HCT116 (cell line): Measurements from ENCODE around the gene CENPU. TPM values are rescaled to one million over a fixed set of nuclear protein-coding genes. Genes with fewer than 3 reads are reported as not detected.

ENCODE experiments used
- ATAC-seq: fragments of 200-7000 bp; cut with Tn5 transposase; 2 replicates; pipeline ENCODE4 v1.9.1; 2020; ENCODE audit warnings: mild to moderate bottlenecking, moderate library complexity
- BruUV-seq: library from RNA; stranded (reverse); fragments of 400-500 nt; replicated peaks from 2 replicates; lab custom pipeline; 2021; lab: Mats Ljungman, UMichigan
- CTCF ChIA-PET: fragments of 300-600 bp; sonication (Branson Sonifier 250); formaldehyde crosslinking; loops from one replicate; lab custom pipeline; 2021; ENCODE audit warnings: antibody characterized with exemption; lab: Charles Lee
- POLR2A ChIA-PET: fragments of 300-600, 350-600 bp; sonication (Branson Sonifier 250); formaldehyde crosslinking; loops from one replicate; lab custom pipeline; 2021; ENCODE audit warnings: antibody characterized with exemption; lab: Charles Lee
- RAD21 ChIA-PET, 2 experiments: fragments of 300-600 bp; sonication (Branson Sonifier 250); formaldehyde crosslinking; loops; one replicate each; lab custom pipeline; 2023; ENCODE audit warnings: low total read pairs in 2 of 2; ENCODE audit not compliant: uncharacterized antibody in 2 of 2, unreplicated experiment in 2 of 2, low non-redundant PET in 1 of 2; lab: Charles Lee
- DNase-seq: peaks from one replicate; pipeline ENCODE4 v3.0.0-alpha.2; 2010; ENCODE audit warnings: low read depth, low spot score
- H2AFZ ChIP-seq: fragments of 200-600 bp; shearing (Covaris generic), sonication (generic); 2 replicates; pipeline ENCODE4 v1.6.1; 2017; ENCODE audit warnings: low read depth, mixed run types, mixed read lengths, antibody characterized with exemption, low read length; ENCODE audit not compliant: poor library complexity, severe bottlenecking
- H3K27ac ChIP-seq: 2 replicates; pipeline ENCODE4 v1.5.1; 2012; ENCODE audit warnings: low read depth, low read length
- H3K27me3 ChIP-seq: fragments of 200-600 bp; sonication (generic); 2 replicates; pipeline ENCODE4 v1.6.1; 2016; ENCODE audit warnings: mixed run types, low read length, mixed read lengths; ENCODE audit not compliant: insufficient read depth
- H3K36me3 ChIP-seq, 2 experiments: fragments of 200-500 bp in 1 of 2; fragments of 200-600 bp in 1 of 2; sonication (Bioruptor generic) in 1 of 2; sonication (generic) in 1 of 2; 2 replicates each; pipeline versions ENCODE4 v1.5.1 to v1.6.1; 2014 to 2016; ENCODE audit warnings: low read length in 2 of 2, inconsistent platforms in 1 of 2, mixed read lengths in 1 of 2, mixed run types in 1 of 2; ENCODE audit not compliant: insufficient read depth in 2 of 2, control insufficient read depth in 1 of 2
- H3K4me1 ChIP-seq, 2 experiments: fragments of 200-600 bp in 1 of 2; sonication (generic) in 1 of 2; 2 replicates each; pipeline versions ENCODE4 v1.5.1 to v1.6.1; 2012 to 2017; ENCODE audit warnings: low read length in 2 of 2, inconsistent platforms in 1 of 2, mild to moderate bottlenecking in 1 of 2, mixed read lengths in 1 of 2, mixed run types in 1 of 2, moderate library complexity in 1 of 2; ENCODE audit not compliant: insufficient read depth in 2 of 2, control insufficient read depth in 1 of 2
- H3K4me2 ChIP-seq: fragments of 200-600 bp; sonication (generic); 2 replicates; pipeline ENCODE4 v1.6.1; 2017; ENCODE audit warnings: mixed run types, low read length, mixed read lengths
- H3K4me3 ChIP-seq, 2 experiments: fragments of 200-600 bp in 1 of 2; sonication (generic) in 1 of 2; replicated peaks in 1 of 2; 2 replicates each; pipeline ENCODE4 v1.5.1; 2011 to 2016; ENCODE audit warnings: low read length in 2 of 2, control low read depth in 1 of 2, low read depth in 1 of 2, mild to moderate bottlenecking in 1 of 2, mixed read lengths in 1 of 2, mixed run types in 1 of 2
- H3K79me2 ChIP-seq: fragments of 200-600 bp; sonication (generic); 2 replicates; pipeline ENCODE4 v1.6.1; 2017; ENCODE audit warnings: mild to moderate bottlenecking, mixed run types, low read length, moderate library complexity, mixed read lengths; ENCODE audit not compliant: insufficient read depth
- H3K9ac ChIP-seq: fragments of 200-600 bp; sonication (generic); 2 replicates; pipeline ENCODE4 v1.6.1; 2016; ENCODE audit warnings: low read length, mixed read lengths
- H3K9me2 ChIP-seq: fragments of 200-600 bp; sonication (generic), shearing (Covaris generic); 2 replicates; pipeline ENCODE4 v1.6.1; 2017; ENCODE audit warnings: mixed run types, mild to moderate bottlenecking, moderate library complexity; ENCODE audit not compliant: insufficient read depth
- H3K9me3 ChIP-seq, 2 experiments: fragments of 200-500 bp in 1 of 2; fragments of 200-600 bp in 1 of 2; sonication (Bioruptor generic) in 1 of 2; sonication (generic) in 1 of 2; 2 replicates each; pipeline ENCODE4 v1.6.1; 2014 to 2017; ENCODE audit warnings: low read length in 2 of 2, mixed read lengths in 2 of 2, inconsistent platforms in 1 of 2, low read depth in 1 of 2, mild to moderate bottlenecking in 1 of 2, mixed run types in 1 of 2, moderate library complexity in 1 of 2; ENCODE audit not compliant: control insufficient read depth in 1 of 2, insufficient read depth in 1 of 2
- H4K20me1 ChIP-seq: fragments of 200-600 bp; sonication (generic), shearing (Covaris generic); 2 replicates; pipeline ENCODE4 v1.6.1; 2017; ENCODE audit warnings: mixed run types, mild to moderate bottlenecking, moderate library complexity; ENCODE audit not compliant: insufficient read depth
- ATF3 ChIP-seq: IDR thresholded peaks from 2 replicates; pipeline ENCODE4 v1.6.1; 2012
- CEBPB ChIP-seq: IDR thresholded peaks from 2 replicates; pipeline ENCODE4 v1.6.1; 2012; ENCODE audit warnings: low read depth
- EGR1 ChIP-seq: IDR thresholded peaks from 2 replicates; pipeline ENCODE4 v1.6.1; 2012; ENCODE audit warnings: low read depth
- FOSL1 ChIP-seq: IDR thresholded peaks from 2 replicates; pipeline ENCODE4 v1.6.1; 2012; ENCODE audit warnings: low read depth
- JUND ChIP-seq: IDR thresholded peaks from 2 replicates; pipeline ENCODE4 v1.6.1; 2012
- POLR2A ChIP-seq: IDR thresholded peaks from 2 replicates; pipeline ENCODE4 v1.7.0; 2011; ENCODE audit warnings: borderline replicate concordance; ENCODE audit not compliant: insufficient read depth, insufficient read length; ENCODE audit errors: extremely low read depth
- RAD21 ChIP-seq: IDR thresholded peaks from 2 replicates; pipeline ENCODE4 v1.6.1; 2012; ENCODE audit warnings: low read depth, mild to moderate bottlenecking
- SIN3A ChIP-seq: IDR thresholded peaks from 2 replicates; pipeline ENCODE4 v1.6.1; 2012; ENCODE audit warnings: low read depth
- SP1 ChIP-seq: IDR thresholded peaks from 2 replicates; pipeline ENCODE4 v1.6.1; 2012; ENCODE audit warnings: low read depth
- YY1 ChIP-seq: IDR thresholded peaks from 2 replicates; pipeline ENCODE4 v1.6.1; 2011; ENCODE audit warnings: low read length, low read depth, moderate library complexity, mild to moderate bottlenecking; ENCODE audit not compliant: insufficient replicate concordance; ENCODE audit errors: extremely low read depth
- ZFX ChIP-seq: fragments of 450-650 bp; IDR thresholded peaks from 2 replicates; pipeline ENCODE4 v1.6.1; 2017
- ZNF274 ChIP-seq: fragments of 200-500 bp; sonication (Bioruptor generic); IDR thresholded peaks from 2 replicates; pipeline ENCODE4 v1.6.1; 2014; ENCODE audit warnings: mild to moderate bottlenecking, low read depth, low read length, inconsistent platforms
- intact Hi-C: fragments of 100-400 bp; cut with micrococcal nuclease; formaldehyde crosslinking; loops from 2 replicates; pipeline ENCODE4 v1.10.0; 2022
- total RNA-seq: library from RNA; stranded (reverse); gene quantifications from one replicate; pipeline ENCODE4 v1.2.1, GENCODE V29; 2021; ENCODE audit not compliant: unreplicated experiment
- TF ChIP-seq, protein P1 (sequence below): IDR thresholded peaks from 2 replicates; pipeline ENCODE4 v1.6.1; 2012; ENCODE audit warnings: low read depth
- TF ChIP-seq, protein P2 (sequence below): IDR thresholded peaks from 2 replicates; pipeline ENCODE4 v1.6.1; 2011; ENCODE audit warnings: mild to moderate bottlenecking, low read length, moderate library complexity; ENCODE audit not compliant: insufficient replicate concordance; ENCODE audit errors: extremely low read depth

CENPU gene
- total RNA-seq, 1 experiment from 2014 or later: 28.2 TPM

- TF ChIP-seq, protein P1, sequence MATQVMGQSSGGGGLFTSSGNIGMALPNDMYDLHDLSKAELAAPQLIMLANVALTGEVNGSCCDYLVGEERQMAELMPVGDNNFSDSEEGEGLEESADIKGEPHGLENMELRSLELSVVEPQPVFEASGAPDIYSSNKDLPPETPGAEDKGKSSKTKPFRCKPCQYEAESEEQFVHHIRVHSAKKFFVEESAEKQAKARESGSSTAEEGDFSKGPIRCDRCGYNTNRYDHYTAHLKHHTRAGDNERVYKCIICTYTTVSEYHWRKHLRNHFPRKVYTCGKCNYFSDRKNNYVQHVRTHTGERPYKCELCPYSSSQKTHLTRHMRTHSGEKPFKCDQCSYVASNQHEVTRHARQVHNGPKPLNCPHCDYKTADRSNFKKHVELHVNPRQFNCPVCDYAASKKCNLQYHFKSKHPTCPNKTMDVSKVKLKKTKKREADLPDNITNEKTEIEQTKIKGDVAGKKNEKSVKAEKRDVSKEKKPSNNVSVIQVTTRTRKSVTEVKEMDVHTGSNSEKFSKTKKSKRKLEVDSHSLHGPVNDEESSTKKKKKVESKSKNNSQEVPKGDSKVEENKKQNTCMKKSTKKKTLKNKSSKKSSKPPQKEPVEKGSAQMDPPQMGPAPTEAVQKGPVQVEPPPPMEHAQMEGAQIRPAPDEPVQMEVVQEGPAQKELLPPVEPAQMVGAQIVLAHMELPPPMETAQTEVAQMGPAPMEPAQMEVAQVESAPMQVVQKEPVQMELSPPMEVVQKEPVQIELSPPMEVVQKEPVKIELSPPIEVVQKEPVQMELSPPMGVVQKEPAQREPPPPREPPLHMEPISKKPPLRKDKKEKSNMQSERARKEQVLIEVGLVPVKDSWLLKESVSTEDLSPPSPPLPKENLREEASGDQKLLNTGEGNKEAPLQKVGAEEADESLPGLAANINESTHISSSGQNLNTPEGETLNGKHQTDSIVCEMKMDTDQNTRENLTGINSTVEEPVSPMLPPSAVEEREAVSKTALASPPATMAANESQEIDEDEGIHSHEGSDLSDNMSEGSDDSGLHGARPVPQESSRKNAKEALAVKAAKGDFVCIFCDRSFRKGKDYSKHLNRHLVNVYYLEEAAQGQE: no peak
- TF ChIP-seq SP1: no peak
- no peak for TF ChIP-seq FOSL1
- no peak for TF ChIP-seq CEBPB
- TF ChIP-seq ZNF274: no peak
- TF ChIP-seq EGR1: no peak
- TF ChIP-seq ZFX: no peak
- no peak for TF ChIP-seq YY1
- no peak for TF ChIP-seq POLR2A
Observed at GRCh38 chr4:184645904-184646610, 87.8 kb downstream of the CENPU start (continued).

DNA sequence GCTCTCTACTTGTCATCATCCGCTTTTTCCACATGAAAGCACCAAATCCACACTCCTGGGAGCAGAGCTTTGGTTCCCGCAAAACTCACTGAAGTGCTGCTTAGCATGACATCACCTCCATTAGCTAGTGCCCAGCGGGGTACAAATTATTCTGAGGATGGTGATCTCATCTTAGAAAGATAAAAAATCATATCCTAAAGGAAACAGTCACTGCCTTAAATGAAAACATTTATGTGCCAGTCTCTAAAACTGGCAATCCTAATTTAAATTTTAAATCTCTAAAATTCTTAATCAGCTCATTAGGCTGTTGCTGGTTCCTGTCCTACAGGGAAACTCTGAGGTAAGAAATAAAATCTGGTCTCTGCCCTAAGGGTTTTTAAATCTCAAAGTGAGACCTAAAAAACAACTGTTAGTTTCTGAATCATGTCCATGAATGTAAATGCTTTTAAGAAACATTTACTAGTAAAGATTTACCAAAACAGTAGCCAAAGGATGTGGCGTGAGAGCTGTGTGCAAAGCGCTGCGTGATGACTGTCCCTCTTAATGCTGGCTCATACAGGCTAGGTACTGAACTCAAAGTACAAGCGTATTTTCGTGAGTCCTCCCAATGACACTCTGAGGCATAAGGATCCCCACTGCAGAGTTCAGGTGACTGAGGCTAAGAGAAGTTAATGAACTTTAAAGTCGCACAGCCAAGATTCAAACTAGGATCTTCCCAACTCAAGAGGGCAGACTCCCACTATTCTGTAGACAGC lies 89.2 kb downstream of the CENPU start:
- Histone ChIP-seq H4K20me1 (no peaks in the 10 kb centered on the region), H3K9me2 (no peaks in the 10 kb centered on the region), H3K4me3 (no peak overlapping the region), H3K36me3 (no peaks in the 10 kb centered on the region), H3K79me2 (peaks cover 29% of the 10 kb centered on the region), H3K9ac (no peak overlapping the region), H3K27ac (no peak overlapping the region), H3K9me3 (no peaks in the 10 kb centered on the region), H3K4me2 (no peak overlapping the region), H3K4me1 (peaks cover 3 to 10% of the 10 kb centered on the region in 2 experiments; a peak in 2 of 4 replicates), H2AFZ (no peak overlapping the region), H3K27me3 (no peaks in the 10 kb centered on the region)
- no peak for DNase-seq
- ChIA-PET CTCF (no interaction called here), RAD21 (no interaction called here), POLR2A (no interaction called here)
- ATAC-seq: no peak
- no TSS peak for BruUV-seq
- intact Hi-C loops: no loop called here
- no peak for TF ChIP-seq SP1
- no peak for TF ChIP-seq POLR2A
- TF ChIP-seq, protein P2, sequence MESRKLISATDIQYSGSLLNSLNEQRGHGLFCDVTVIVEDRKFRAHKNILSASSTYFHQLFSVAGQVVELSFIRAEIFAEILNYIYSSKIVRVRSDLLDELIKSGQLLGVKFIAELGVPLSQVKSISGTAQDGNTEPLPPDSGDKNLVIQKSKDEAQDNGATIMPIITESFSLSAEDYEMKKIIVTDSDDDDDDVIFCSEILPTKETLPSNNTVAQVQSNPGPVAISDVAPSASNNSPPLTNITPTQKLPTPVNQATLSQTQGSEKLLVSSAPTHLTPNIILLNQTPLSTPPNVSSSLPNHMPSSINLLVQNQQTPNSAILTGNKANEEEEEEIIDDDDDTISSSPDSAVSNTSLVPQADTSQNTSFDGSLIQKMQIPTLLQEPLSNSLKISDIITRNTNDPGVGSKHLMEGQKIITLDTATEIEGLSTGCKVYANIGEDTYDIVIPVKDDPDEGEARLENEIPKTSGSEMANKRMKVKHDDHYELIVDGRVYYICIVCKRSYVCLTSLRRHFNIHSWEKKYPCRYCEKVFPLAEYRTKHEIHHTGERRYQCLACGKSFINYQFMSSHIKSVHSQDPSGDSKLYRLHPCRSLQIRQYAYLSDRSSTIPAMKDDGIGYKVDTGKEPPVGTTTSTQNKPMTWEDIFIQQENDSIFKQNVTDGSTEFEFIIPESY: no peak
- TF ChIP-seq SIN3A: no peak
- TF ChIP-seq ATF3: no peak
- TF ChIP-seq RAD21: no peak
- TF ChIP-seq EGR1: no peak
- no peak for TF ChIP-seq JUND
- no peak for TF ChIP-seq ZFX
- no peak for TF ChIP-seq YY1
